ENCODE measurements around the gene CEACAM21. TPM values are rescaled to one million over a fixed set of nuclear protein-coding genes. Genes with fewer than 3 reads are reported as not detected.
"Not testable (repeated sequence)": the region's sequence is repeated elsewhere in the genome, so short reads cannot be mapped to it uniquely, and the experiment has no call there.

The CEACAM21 gene
- total and polyA plus RNA-seq, 4 donors: 5.1 to 11.9 (median 11.0) TPM

- H3K9me3 ChIP-seq (ENCODE audit: control insufficient read depth, insufficient read depth, low read length); DNase-seq (ENCODE audit: low read depth in 4 of 6, low spot score in 6 of 6); H3K27ac ChIP-seq (ENCODE audit: low read depth, low read length); H3K4me1 ChIP-seq (ENCODE audit: control insufficient read depth, insufficient read depth, low read length); H3K27me3 ChIP-seq (ENCODE audit: control insufficient read depth, insufficient read depth, low read length); H3K4me3 ChIP-seq (ENCODE audit: low read depth, low read length): not testable (repeated sequence)
- 28% methylated on average over 2 of the region's 4 CpGs for WGBS (ENCODE audit: insufficient coverage)
- H3K36me3 ChIP-seq (ENCODE audit: control insufficient read depth, insufficient read depth, low read length): peaks cover 15% of the 10 kb centered on the region
Measured at GRCh38 chr19:41581068-41581467, 5.1 kb downstream of the CEACAM21 start.

DNA sequence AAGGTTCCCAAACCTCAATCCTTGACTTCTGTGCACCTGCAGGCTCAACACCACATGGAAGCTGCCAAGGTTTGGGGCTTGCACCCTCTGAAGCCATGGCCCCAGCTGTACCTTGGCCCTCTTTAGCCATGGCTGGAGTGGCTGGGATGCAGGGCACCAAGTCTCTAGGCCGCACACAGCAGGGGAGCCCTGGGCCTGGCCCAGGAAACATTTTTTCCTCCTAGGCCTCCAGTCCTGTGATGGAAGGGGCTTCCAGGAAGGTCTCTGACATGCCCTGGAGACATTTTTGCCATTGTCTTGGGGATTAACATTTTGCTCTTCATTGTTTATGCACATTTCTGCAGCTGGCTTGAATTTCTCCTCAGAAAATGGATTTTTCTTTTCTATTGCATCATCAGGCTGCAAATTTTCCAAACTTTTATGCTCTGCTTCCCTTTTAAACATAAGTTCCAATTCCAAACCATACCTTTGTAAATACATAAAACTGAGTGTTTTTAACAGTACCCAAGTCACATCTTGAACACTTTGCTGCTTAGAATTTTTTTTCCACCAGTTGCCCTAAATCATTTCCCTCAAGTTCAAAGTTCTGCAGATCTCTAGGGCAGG lies 6.7 kb downstream of the CEACAM21 start:
- not testable (repeated sequence) for DNase-seq (ENCODE audit: low read depth in 4 of 6, low spot score in 6 of 6); H3K27me3 ChIP-seq (ENCODE audit: control insufficient read depth, insufficient read depth, low read length); H3K4me1 ChIP-seq (ENCODE audit: control insufficient read depth, insufficient read depth, low read length); H3K9me3 ChIP-seq (ENCODE audit: control insufficient read depth, insufficient read depth, low read length); H3K4me3 ChIP-seq (ENCODE audit: low read depth, low read length); H3K27ac ChIP-seq (ENCODE audit: low read depth, low read length)
- peaks cover 14% of the 10 kb centered on the region for H3K36me3 ChIP-seq (ENCODE audit: control insufficient read depth, insufficient read depth, low read length)
- WGBS (ENCODE audit: insufficient coverage): 57% methylated on average over 1 of the region's 1 CpG

GRCh38 chr19:41584260-41584810 lies 8.4 kb downstream of the CEACAM21 start:
- Histone ChIP-seq H3K4me3 (ENCODE audit: low read depth, low read length) (no peak overlapping the region), H3K27ac (ENCODE audit: low read depth, low read length) (no peak overlapping the region), H3K9me3 (ENCODE audit: control insufficient read depth, insufficient read depth, low read length) (peaks cover 4% of the 10 kb centered on the region), H3K4me1 (ENCODE audit: control insufficient read depth, insufficient read depth, low read length) (no peaks in the 10 kb centered on the region), H3K36me3 (ENCODE audit: control insufficient read depth, insufficient read depth, low read length) (peaks cover 12% of the 10 kb centered on the region), H3K27me3 (ENCODE audit: control insufficient read depth, insufficient read depth, low read length) (peaks cover 2% of the 10 kb centered on the region)
- no peak for DNase-seq (ENCODE audit: low read depth in 4 of 6, low spot score in 6 of 6)
- whole genome bisulfite sequencing (ENCODE audit: insufficient coverage): 50% methylated on average over 6 of the region's 6 CpGs

GRCh38 chr19:41584931-41585330 lies 9.0 kb downstream of the CEACAM21 start:
- WGBS (ENCODE audit: insufficient coverage): 59% methylated on average over 1 of the region's 1 CpG
- no peaks in the 10 kb centered on the region for H3K4me1 ChIP-seq (ENCODE audit: control insufficient read depth, insufficient read depth, low read length)

DNA sequence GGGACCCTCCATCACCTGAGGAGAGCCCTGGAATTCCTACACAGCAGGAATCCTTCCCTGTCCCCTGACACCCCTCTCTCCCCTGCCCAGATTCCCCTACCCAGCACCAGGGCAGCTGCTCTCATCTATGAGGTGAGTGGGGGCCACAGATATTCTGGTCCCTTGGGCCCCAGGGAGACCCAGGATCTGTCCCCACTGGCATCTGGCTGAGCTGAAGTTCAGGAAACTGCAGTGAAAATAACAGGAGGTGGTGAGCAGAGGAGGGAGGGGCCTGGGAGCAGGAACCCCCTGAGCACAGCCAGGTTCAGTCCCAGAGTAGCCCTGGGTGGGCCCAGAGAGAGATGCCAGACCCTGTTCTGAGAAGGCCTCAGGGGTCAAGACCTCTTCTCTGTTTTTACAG lies 10.1 kb downstream of the CEACAM21 start:
- Histone ChIP-seq H3K36me3 (ENCODE audit: control insufficient read depth, insufficient read depth, low read length) (peaks cover 12% of the 10 kb centered on the region), H3K4me1 (ENCODE audit: control insufficient read depth, insufficient read depth, low read length) (no peaks in the 10 kb centered on the region), H3K27me3 (ENCODE audit: control insufficient read depth, insufficient read depth, low read length) (peaks cover 5% of the 10 kb centered on the region), H3K4me3 (ENCODE audit: low read depth, low read length) (no peak overlapping the region), H3K27ac (ENCODE audit: low read depth, low read length) (no peak overlapping the region), H3K9me3 (ENCODE audit: control insufficient read depth, insufficient read depth, low read length) (peaks cover 4% of the 10 kb centered on the region)
- no peak for DNase-seq (ENCODE audit: low read depth in 4 of 6, low spot score in 6 of 6)

More at GRCh38 chr19:41584931-41585330, 9.0 kb downstream of the CEACAM21 start:
- Histone ChIP-seq H3K27ac (ENCODE audit: low read depth, low read length) (no peak overlapping the region), H3K4me3 (ENCODE audit: low read depth, low read length) (no peak overlapping the region), H3K27me3 (ENCODE audit: control insufficient read depth, insufficient read depth, low read length) (peaks cover 5% of the 10 kb centered on the region), H3K36me3 (ENCODE audit: control insufficient read depth, insufficient read depth, low read length) (peaks cover 12% of the 10 kb centered on the region), H3K9me3 (ENCODE audit: control insufficient read depth, insufficient read depth, low read length) (peaks cover 4% of the 10 kb centered on the region)
- DNase-seq (ENCODE audit: low read depth in 4 of 6, low spot score in 6 of 6): no peak

DNA sequence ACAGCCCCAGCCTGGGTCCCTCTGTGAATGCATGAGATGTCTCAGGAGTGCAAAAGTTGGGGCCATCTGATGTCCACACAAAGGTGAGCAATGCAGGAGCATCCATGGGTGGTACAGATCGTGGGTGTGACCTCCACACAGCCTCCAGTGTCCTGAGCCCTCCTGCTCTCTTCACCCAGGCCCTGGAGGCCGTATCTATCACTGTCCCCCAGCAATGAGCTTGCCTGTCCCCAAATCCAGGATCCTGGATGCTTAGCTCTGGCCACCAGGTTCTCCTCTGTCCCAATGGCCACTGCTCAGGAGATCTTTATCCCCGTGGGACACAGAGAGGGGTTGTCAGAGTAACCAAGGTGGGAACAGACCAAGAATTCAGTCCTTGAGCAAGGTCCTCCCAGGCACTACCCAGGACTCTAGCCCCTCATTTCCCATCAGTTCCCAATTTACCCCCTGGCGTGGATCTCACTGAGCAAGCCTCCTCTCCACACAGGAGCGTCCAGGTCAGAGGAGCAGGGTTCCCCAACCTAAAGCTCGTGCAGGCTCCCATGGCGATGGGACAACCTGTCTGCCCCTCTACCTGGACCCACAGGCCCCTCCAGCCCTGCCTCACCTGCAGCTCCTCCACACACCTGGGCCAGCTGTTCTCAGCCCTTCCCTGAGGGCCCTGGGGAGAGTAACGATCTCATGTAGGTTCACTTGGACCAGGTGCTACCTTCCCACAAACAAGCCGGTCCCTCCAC lies 11.3 kb downstream of the CEACAM21 start:
- Histone ChIP-seq H3K27me3 (ENCODE audit: control insufficient read depth, insufficient read depth, low read length) (peaks cover 5% of the 10 kb centered on the region), H3K4me1 (ENCODE audit: control insufficient read depth, insufficient read depth, low read length) (no peaks in the 10 kb centered on the region), H3K9me3 (ENCODE audit: control insufficient read depth, insufficient read depth, low read length) (peaks cover 2% of the 10 kb centered on the region), H3K4me3 (ENCODE audit: low read depth, low read length) (no peak overlapping the region), H3K36me3 (ENCODE audit: control insufficient read depth, insufficient read depth, low read length) (peaks cover 12% of the 10 kb centered on the region), H3K27ac (ENCODE audit: low read depth, low read length) (no peak overlapping the region)
- no peak for DNase-seq (ENCODE audit: low read depth in 4 of 6, low spot score in 6 of 6)
- WGBS (ENCODE audit: insufficient coverage): 53% methylated on average over 7 of the region's 9 CpGs

DNA sequence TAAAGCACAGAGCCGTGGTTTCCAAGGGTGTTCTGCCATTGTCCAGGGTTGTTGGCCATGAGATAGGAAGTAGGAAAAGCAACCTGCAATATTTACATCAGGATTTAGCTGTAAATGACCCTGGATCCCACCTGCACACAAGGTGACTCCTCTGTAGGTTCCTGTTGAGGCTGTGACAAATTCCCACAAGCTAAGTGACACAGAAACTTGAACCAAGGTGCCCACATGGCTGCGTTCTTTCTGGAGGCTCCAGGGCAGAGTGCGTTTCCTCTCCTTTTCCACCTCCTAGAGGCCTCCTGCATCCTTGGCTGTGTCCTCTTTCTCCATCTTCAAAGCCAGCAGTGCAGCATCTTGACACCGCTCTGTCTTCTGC lies 11.9 kb downstream of the CEACAM21 start:
- no peak for DNase-seq (ENCODE audit: low read depth in 4 of 6, low spot score in 6 of 6)
- no peaks in the 10 kb centered on the region for H3K4me1 ChIP-seq (ENCODE audit: control insufficient read depth, insufficient read depth, low read length)
- H3K9me3 ChIP-seq (ENCODE audit: control insufficient read depth, insufficient read depth, low read length): no peaks in the 10 kb centered on the region
- WGBS (ENCODE audit: insufficient coverage): 73% methylated on average over 2 of the region's 4 CpGs
- peaks cover 10% of the 10 kb centered on the region for H3K36me3 ChIP-seq (ENCODE audit: control insufficient read depth, insufficient read depth, low read length)
- no peak overlapping the region for H3K27ac ChIP-seq (ENCODE audit: low read depth, low read length)
- peaks cover 5% of the 10 kb centered on the region for H3K27me3 ChIP-seq (ENCODE audit: control insufficient read depth, insufficient read depth, low read length)
- no peak overlapping the region for H3K4me3 ChIP-seq (ENCODE audit: low read depth, low read length)

- no peak overlapping the region for H3K4me3 ChIP-seq (ENCODE audit: low read depth, low read length)
- peaks cover 10% of the 10 kb centered on the region for H3K36me3 ChIP-seq (ENCODE audit: control insufficient read depth, insufficient read depth, low read length)
- WGBS (ENCODE audit: insufficient coverage): 34% methylated on average over 3 of the region's 6 CpGs
- H3K9me3 ChIP-seq (ENCODE audit: control insufficient read depth, insufficient read depth, low read length): no peaks in the 10 kb centered on the region
- no peaks in the 10 kb centered on the region for H3K4me1 ChIP-seq (ENCODE audit: control insufficient read depth, insufficient read depth, low read length)
- peaks cover 5% of the 10 kb centered on the region for H3K27me3 ChIP-seq (ENCODE audit: control insufficient read depth, insufficient read depth, low read length)
- no peak overlapping the region for H3K27ac ChIP-seq (ENCODE audit: low read depth, low read length)
- DNase-seq (ENCODE audit: low read depth in 4 of 6, low spot score in 6 of 6): peak in 1 of 6 donors; percentile 16
Measured at GRCh38 chr19:41588497-41589209, 12.7 kb downstream of the CEACAM21 start.

DNA sequence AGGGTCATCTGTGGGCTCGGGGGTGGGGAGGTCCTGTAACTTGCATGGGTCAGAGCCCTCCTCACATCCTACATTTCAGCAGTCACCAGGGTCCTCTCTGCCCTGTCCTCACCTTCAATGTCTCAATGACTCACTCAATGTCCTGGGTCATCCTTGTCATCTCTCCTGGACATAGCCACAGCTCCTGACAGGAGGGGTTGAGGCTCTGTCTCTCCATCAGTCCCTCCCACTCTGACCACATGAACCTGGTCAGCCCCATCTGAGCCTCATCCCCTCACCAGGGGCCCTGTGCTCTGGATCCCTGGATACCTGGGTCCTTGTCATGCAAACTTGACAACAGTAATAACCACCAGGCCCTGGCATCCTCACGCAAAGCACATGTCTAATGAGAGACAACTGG lies 13.4 kb downstream of the CEACAM21 start:
- Histone ChIP-seq H3K4me1 (ENCODE audit: control insufficient read depth, insufficient read depth, low read length) (no peaks in the 10 kb centered on the region), H3K4me3 (ENCODE audit: low read depth, low read length) (no peak overlapping the region), H3K36me3 (ENCODE audit: control insufficient read depth, insufficient read depth, low read length) (peaks cover 10% of the 10 kb centered on the region), H3K27ac (ENCODE audit: low read depth, low read length) (no peak overlapping the region), H3K27me3 (ENCODE audit: control insufficient read depth, insufficient read depth, low read length) (peaks cover 5% of the 10 kb centered on the region), H3K9me3 (ENCODE audit: control insufficient read depth, insufficient read depth, low read length) (no peaks in the 10 kb centered on the region)
- no peak for DNase-seq (ENCODE audit: low read depth in 4 of 6, low spot score in 6 of 6)
- 80% methylated on average over 1 of the region's 2 CpGs for WGBS (ENCODE audit: insufficient coverage)
